Mononuclear cell (primary cell): ENCODE data around the gene TMX4. TPM values are rescaled to one million over a fixed set of nuclear protein-coding genes. Genes with fewer than 3 reads are reported as not detected.

Experiments used
- H3K27me3 ChIP-seq: 2 replicates; pipeline ENCODE4 v1.6.0; 2011; ENCODE audit warnings: low read length, control low read depth; ENCODE audit not compliant: insufficient read depth
- H3K4me1 ChIP-seq: 2 replicates; pipeline ENCODE4 v1.5.1; 2011; ENCODE audit warnings: mild to moderate bottlenecking, low read length, control low read depth; ENCODE audit not compliant: insufficient read depth
- H3K4me3 ChIP-seq: 2 replicates; pipeline ENCODE4 v1.5.1; 2011; ENCODE audit warnings: mild to moderate bottlenecking, low read length, moderate library complexity
- H3K9me3 ChIP-seq: 2 replicates; pipeline ENCODE4 v1.5.1; 2011; ENCODE audit warnings: low read depth, mild to moderate bottlenecking, control low read depth, low read length
- total RNA-seq: library from RNA; depleted of rRNA; stranded (reverse); fragments of >200 nt; gene quantifications from one replicate; pipeline ENCODE4 v1.2.3, GENCODE V29; 2012

Gene TMX4
- 51.1 TPM for total RNA-seq

- Histone ChIP-seq H3K4me3 (peak within 1 kb of the TSS; percentile 91), H3K4me1 (peaks cover 36% of the 10 kb centered on the region), H3K27me3 (no peaks in the 10 kb centered on the region), H3K9me3 (no peaks in the 10 kb centered on the region)
Measured at GRCh38 chr20:8019246-8019997, at the start of gene TMX4. TSS of gene TMX4 (minus strand) at chr20:8019761. CDS start at chr20:8019613, 148 bp downstream.

- no peak overlapping the region for H3K4me3 ChIP-seq
- no peaks in the 10 kb centered on the region for H3K4me1 ChIP-seq
- no peaks in the 10 kb centered on the region for H3K27me3 ChIP-seq
- no peaks in the 10 kb centered on the region for H3K9me3 ChIP-seq
Measured at GRCh38 chr20:8067082-8067481, 47.5 kb upstream of the TMX4 start.

DNA sequence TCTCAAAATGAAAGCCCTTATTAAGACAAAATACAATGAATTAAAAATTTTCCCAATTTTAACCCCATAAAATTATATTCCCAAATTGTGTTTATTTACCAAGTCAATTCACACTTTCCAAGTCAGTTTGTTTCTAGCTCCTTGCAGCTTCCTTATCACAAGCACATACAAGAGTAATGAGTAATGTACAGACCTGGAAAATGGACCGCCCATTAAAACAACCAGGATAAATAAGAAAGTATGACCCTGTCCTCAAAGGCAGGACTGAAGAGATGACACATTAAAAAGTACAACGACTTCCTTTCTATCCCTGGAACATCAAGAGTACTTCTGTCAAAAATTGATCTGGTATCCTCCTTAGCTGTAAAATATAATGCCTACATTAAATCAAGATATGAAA, 47.1 kb upstream of the TMX4 start:
- no peak overlapping the region for H3K4me3 ChIP-seq
- H3K27me3 ChIP-seq: no peaks in the 10 kb centered on the region
- no peaks in the 10 kb centered on the region for H3K9me3 ChIP-seq
- no peaks in the 10 kb centered on the region for H3K4me1 ChIP-seq

DNA sequence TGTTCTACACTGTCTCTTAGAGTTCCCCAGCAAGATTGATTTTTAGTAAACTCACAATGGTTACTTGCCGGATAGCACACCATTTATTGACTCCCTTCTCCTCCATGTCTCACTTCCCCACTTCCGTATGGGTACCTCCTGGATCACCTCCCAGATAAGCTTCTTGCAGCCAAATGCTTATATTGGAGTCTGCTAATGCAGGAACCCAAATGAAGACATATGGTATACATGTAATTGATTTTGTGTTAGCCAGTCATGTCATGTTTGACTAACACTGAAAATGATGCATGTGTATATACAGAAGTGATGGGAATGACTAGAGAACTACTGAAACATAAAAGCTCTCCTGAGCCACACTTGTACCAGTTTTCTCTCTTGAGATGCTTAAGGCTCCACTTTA, 46.1 kb upstream of the TMX4 start:
- no peak overlapping the region for H3K4me3 ChIP-seq
- H3K4me1 ChIP-seq: no peaks in the 10 kb centered on the region
- no peaks in the 10 kb centered on the region for H3K9me3 ChIP-seq
- H3K27me3 ChIP-seq: no peaks in the 10 kb centered on the region

GRCh38 chr20:8062756-8063155, 43.2 kb upstream of the TMX4 start:
- Histone ChIP-seq H3K27me3 (no peaks in the 10 kb centered on the region), H3K9me3 (no peaks in the 10 kb centered on the region), H3K4me3 (no peak overlapping the region), H3K4me1 (no peaks in the 10 kb centered on the region)

DNA sequence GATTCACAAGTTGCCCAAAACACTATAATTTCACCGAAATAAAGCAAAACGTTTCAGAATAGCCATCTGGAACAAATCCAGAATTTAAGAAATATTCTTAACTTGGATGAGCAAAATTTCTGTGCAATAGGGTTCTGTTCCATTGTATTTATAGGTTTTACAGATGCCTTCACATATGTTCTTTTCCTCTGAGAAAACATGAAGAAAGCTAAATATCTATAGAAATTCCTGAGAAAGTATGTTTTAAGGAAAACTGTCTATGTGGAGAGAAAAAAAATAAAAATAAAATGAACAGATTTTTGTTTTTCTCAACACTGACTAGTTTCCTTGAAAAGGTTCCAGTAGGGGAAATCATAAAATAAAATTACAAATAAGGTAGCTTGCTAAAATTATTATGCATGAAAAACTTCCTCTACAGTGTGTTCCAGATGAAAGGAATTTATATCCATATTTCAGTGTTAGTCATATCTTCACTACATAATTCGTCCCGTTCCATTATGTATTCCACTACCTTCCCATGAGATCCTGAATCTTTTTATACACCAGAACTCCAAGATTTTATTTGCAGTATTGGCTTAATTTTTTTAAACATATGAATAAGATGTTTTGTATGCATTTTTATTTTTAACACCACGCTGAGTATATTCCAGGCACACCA, 42.4 kb upstream of the TMX4 start:
- Histone ChIP-seq H3K27me3 (no peaks in the 10 kb centered on the region), H3K4me3 (no peak overlapping the region), H3K4me1 (no peaks in the 10 kb centered on the region), H3K9me3 (no peaks in the 10 kb centered on the region)

DNA sequence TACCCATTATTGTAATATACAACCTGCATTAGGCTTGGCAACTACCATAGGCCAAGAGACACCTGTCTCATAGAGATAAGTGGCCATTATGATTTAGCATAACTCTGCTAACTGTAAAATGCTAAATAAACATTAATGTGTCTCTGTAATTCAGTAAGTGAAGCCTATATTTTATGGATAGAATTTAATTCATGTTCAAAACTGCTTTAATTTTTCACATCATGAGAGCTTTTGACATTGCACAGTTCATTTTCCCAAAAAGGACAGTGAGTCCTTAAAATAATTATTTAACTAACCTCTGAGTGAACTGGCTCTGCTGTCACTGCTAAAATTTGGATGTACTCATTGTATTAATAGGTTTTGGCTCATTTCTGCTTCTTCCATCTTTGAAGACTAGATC, 41.4 kb upstream of the TMX4 start:
- no peaks in the 10 kb centered on the region for H3K9me3 ChIP-seq
- H3K4me3 ChIP-seq: no peak overlapping the region
- H3K27me3 ChIP-seq: no peaks in the 10 kb centered on the region
- H3K4me1 ChIP-seq: no peaks in the 10 kb centered on the region

DNA sequence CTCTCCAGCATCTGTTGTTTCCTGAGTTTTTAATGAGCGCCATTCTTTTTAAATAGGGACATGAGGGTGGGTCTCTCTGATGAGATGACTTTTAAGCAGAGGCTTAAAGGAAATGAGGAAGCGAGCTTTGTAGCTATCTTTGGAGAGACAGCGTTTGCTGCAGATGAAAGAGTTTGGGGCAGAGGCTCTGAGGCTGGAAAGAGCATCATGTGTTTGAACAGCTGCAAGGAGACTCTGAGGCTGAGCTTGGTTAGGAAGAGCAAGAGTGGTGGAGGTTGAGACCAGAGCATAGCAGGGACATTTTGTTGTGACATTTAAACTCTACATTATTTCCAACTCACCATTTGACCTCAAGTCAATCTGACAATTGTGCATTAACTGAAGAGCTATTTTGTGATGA, 38.3 kb upstream of the TMX4 start:
- Histone ChIP-seq H3K4me1 (no peaks in the 10 kb centered on the region), H3K4me3 (no peak overlapping the region), H3K27me3 (no peaks in the 10 kb centered on the region)

GRCh38 chr20:8055096-8055495, 35.5 kb upstream of the TMX4 start:
- peaks cover 6% of the 10 kb centered on the region for H3K4me1 ChIP-seq
- H3K4me3 ChIP-seq: no peak overlapping the region
- no peaks in the 10 kb centered on the region for H3K9me3 ChIP-seq
- no peaks in the 10 kb centered on the region for H3K27me3 ChIP-seq

More for the DNA sequence above, 38.3 kb upstream of the TMX4 start:
- H3K9me3 ChIP-seq: no peaks in the 10 kb centered on the region

GRCh38 chr20:8050157-8050837, 30.7 kb upstream of the TMX4 start:
- Histone ChIP-seq H3K27me3 (no peaks in the 10 kb centered on the region), H3K4me1 (peaks cover 10% of the 10 kb centered on the region), H3K4me3 (no peak overlapping the region), H3K9me3 (no peaks in the 10 kb centered on the region)

DNA sequence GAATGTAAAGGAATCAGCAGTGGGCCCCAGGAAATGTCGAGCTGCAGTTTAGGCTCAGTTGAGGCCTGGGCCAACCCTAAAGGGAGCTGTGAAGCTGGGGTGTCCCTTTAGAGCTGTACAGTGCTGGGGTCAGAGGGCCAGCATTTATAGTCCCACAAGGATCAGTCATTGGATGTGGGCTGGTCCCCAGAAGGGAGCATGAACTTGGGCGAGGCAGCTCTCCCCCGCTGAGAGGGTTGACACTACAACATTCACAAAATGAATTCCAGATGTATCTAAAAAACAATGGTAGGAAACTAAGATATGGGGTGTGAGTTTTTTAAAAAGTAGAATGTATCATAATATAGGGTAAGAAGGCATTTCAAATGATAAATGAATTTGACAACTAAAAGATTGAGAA, 29.7 kb upstream of the TMX4 start:
- no peaks in the 10 kb centered on the region for H3K27me3 ChIP-seq
- H3K4me3 ChIP-seq: no peak overlapping the region
- no peaks in the 10 kb centered on the region for H3K9me3 ChIP-seq
- peaks cover 10% of the 10 kb centered on the region for H3K4me1 ChIP-seq

- peaks cover 4% of the 10 kb centered on the region for H3K27me3 ChIP-seq
- H3K4me3 ChIP-seq: no peak overlapping the region
- H3K9me3 ChIP-seq: no peaks in the 10 kb centered on the region
- peaks cover 10% of the 10 kb centered on the region for H3K4me1 ChIP-seq
Measured at GRCh38 chr20:8045946-8046345, 26.4 kb upstream of the TMX4 start.

- Histone ChIP-seq H3K9me3 (no peaks in the 10 kb centered on the region), H3K27me3 (peaks cover 4% of the 10 kb centered on the region), H3K4me1 (no peaks in the 10 kb centered on the region), H3K4me3 (no peak overlapping the region)
Measured at GRCh38 chr20:8043687-8044282, 24.2 kb upstream of the TMX4 start.

GRCh38 chr20:8039042-8039441, 19.5 kb upstream of the TMX4 start:
- Histone ChIP-seq H3K9me3 (no peaks in the 10 kb centered on the region), H3K4me3 (no peak overlapping the region), H3K4me1 (no peaks in the 10 kb centered on the region), H3K27me3 (peaks cover 4% of the 10 kb centered on the region)

GRCh38 chr20:8036771-8037170, 17.2 kb upstream of the TMX4 start:
- Histone ChIP-seq H3K4me3 (no peak overlapping the region), H3K9me3 (no peaks in the 10 kb centered on the region), H3K27me3 (peaks cover 4% of the 10 kb centered on the region), H3K4me1 (no peaks in the 10 kb centered on the region)
